HepG2 (cell line): Measurements from ENCODE around the gene RALB. TPM values are rescaled to one million over a fixed set of nuclear protein-coding genes. Genes with fewer than 3 reads are reported as not detected.

ENCODE experiments used
- ATAC-seq: fragments of 200-7000 bp; cut with Tn5 transposase; 3 replicates; pipeline ENCODE4 v1.9.1; 2020; ENCODE audit warnings: mild to moderate bottlenecking, moderate library complexity
- BruUV-seq: library from RNA; stranded (reverse); fragments of 400-500 nt; replicated peaks from 2 replicates; lab custom pipeline; 2021; lab: Mats Ljungman, UMichigan
- CTCF ChIA-PET: fragments of 300-600 bp; formaldehyde crosslinking; extraction: SDS; loops from one replicate; lab custom pipeline; 2021; ENCODE audit warnings: low total read pairs, inconsistent platforms, low intra/inter-chr PET ratio; lab: Yijun Ruan, JAX
- POLR2A ChIA-PET: fragments of 350-600 bp; sonication (Branson Sonifier 250); formaldehyde crosslinking; loops from one replicate; lab custom pipeline; 2020; ENCODE audit warnings: antibody characterized with exemption, inconsistent platforms; lab: Yijun Ruan, JAX
- DNase-seq: peaks from one replicate; pipeline ENCODE4 v3.0.0-alpha.2; 2015; ENCODE audit warnings: low spot score
- FAIRE-seq: peaks from 3 replicates; lab custom pipeline; 2011; peaks lifted over from hg19 to GRCh38; lab: Jason Lieb, UNC
- H2AFZ ChIP-seq: one replicate; pipeline ENCODE4 v1.6.1; 2011; ENCODE audit warnings: low read length, inconsistent platforms
- H3K27ac ChIP-seq: fragments of 300-600 bp; 3 replicates; pipeline ENCODE4 v1.8.0; 2011; ENCODE audit warnings: mixed run types, mild to moderate bottlenecking, mixed read lengths, low read length, inconsistent platforms; ENCODE audit not compliant: insufficient read depth; ENCODE audit errors: extremely low read length
- H3K27me3 ChIP-seq, 2 experiments: fragments of 200-600 bp in 1 of 2; 2 replicates in 1 of 2; 3 replicates in 1 of 2; pipeline versions ENCODE4 v1.6.0 to v1.8.0; 2011; ENCODE audit warnings: low read length in 2 of 2, mild to moderate bottlenecking in 2 of 2, moderate library complexity in 2 of 2, inconsistent platforms in 1 of 2; ENCODE audit not compliant: insufficient read depth in 2 of 2, control insufficient read depth in 1 of 2
- H3K36me3 ChIP-seq, 2 experiments: fragments of 200-600 bp in 1 of 2; replicated peaks in 1 of 2; 2 replicates in 1 of 2; 3 replicates in 1 of 2; pipeline versions ENCODE4 v1.5.1 to v1.8.0; 2011; ENCODE audit warnings: low read length in 2 of 2, inconsistent platforms in 1 of 2; ENCODE audit not compliant: insufficient read depth in 2 of 2, control insufficient read depth in 1 of 2
- H3K4me1 ChIP-seq: 2 replicates; pipeline ENCODE4 v1.5.1; 2012; ENCODE audit warnings: low read length, inconsistent platforms; ENCODE audit not compliant: insufficient read depth
- H3K4me2 ChIP-seq: 2 replicates; pipeline ENCODE4 v1.6.0; 2011; ENCODE audit warnings: low read depth, low read length, inconsistent platforms
- H3K4me3 ChIP-seq, 3 experiments: fragments of 200-600 bp in 1 of 3; sonication (generic), shearing (Covaris generic) in 1 of 3; replicated peaks in 1 of 3; 2 replicates each; pipeline ENCODE4 v1.5.1; 2011 to 2016; ENCODE audit warnings: low read length in 3 of 3, inconsistent platforms in 2 of 3, low read depth in 2 of 3, mild to moderate bottlenecking in 2 of 3, control low read depth in 1 of 3, mixed read lengths in 1 of 3; ENCODE audit not compliant: insufficient read depth in 1 of 3
- H3K79me2 ChIP-seq: one replicate; pipeline ENCODE4 v1.6.1; 2011; ENCODE audit warnings: low read length, inconsistent platforms; ENCODE audit not compliant: insufficient read depth
- H3K9ac ChIP-seq: 2 replicates; pipeline ENCODE4 v1.6.0; 2011; ENCODE audit warnings: mild to moderate bottlenecking, low read depth, low read length, inconsistent platforms; ENCODE audit not compliant: insufficient read depth
- H3K9me3 ChIP-seq: 2 replicates; pipeline ENCODE4 v1.5.1; 2012; ENCODE audit warnings: mild to moderate bottlenecking, low read length
- H4K20me1 ChIP-seq: 2 replicates; pipeline ENCODE4 v1.6.0; 2011; ENCODE audit warnings: inconsistent platforms, mild to moderate bottlenecking, low read length, moderate library complexity; ENCODE audit not compliant: insufficient read depth
- ATF7-NPFF ChIP-seq: sonication (generic); formaldehyde crosslinking; IDR thresholded peaks from 2 replicates; pipeline ENCODE4 v1.8.1; 2023; ENCODE audit warnings: mild to moderate bottlenecking, low read depth, missing genetic modification reagents, moderate library complexity
- GATAD2A ChIP-seq: IDR thresholded peaks from 2 replicates; pipeline ENCODE4 v1.6.1; 2016
- HNF4A ChIP-seq: sonication (generic); formaldehyde crosslinking; IDR thresholded peaks from 2 replicates; pipeline ENCODE4 v1.4.0; 2020; ENCODE audit warnings: missing genetic modification reagents
- MAFF ChIP-seq: IDR thresholded peaks from 2 replicates; pipeline ENCODE4 v1.6.1; 2011; ENCODE audit warnings: low read depth, low read length, improper control_type of control experiment
- MAFK ChIP-seq, 2 experiments: IDR thresholded peaks in 1 of 2; conservative IDR thresholded peaks in 1 of 2; 2 replicates each; pipeline ENCODE4 v1.6.1; 2011; ENCODE audit warnings: improper control_type of control experiment in 2 of 2, low read length in 2 of 2
- PHF5A ChIP-seq: IDR thresholded peaks from one replicate; pipeline ENCODE4 v1.6.1; 2018; ENCODE audit warnings: low read depth, missing genetic modification reagents; ENCODE audit not compliant: unreplicated experiment
- RNF2 ChIP-seq: fragments of 450-650 bp; conservative IDR thresholded peaks from 2 replicates; pipeline ENCODE4 v1.6.1; 2016; ENCODE audit warnings: low read depth
- ZNF281 ChIP-seq: sonication (generic); formaldehyde crosslinking; IDR thresholded peaks from 2 replicates; pipeline ENCODE4 v1.4.0; 2020; ENCODE audit warnings: missing genetic modification reagents, borderline replicate concordance
- ZNF567 ChIP-seq: sonication (generic); formaldehyde crosslinking; IDR thresholded peaks from 2 replicates; pipeline ENCODE4 v1.8.1; 2023; ENCODE audit warnings: mild to moderate bottlenecking, missing genetic modification reagents, borderline replicate concordance
- ZNF605 ChIP-seq: sonication (generic); formaldehyde crosslinking; IDR thresholded peaks from 2 replicates; pipeline ENCODE4 v1.8.0; 2022; ENCODE audit warnings: mild to moderate bottlenecking, missing genetic modification reagents
- WGBS: methylation state at CpG from one replicate; pipeline ENCODE4 v1.1.6; 2017; ENCODE audit warnings: low lambda C conversion rate; 5-methylcytosine and 5-hydroxymethylcytosine counted together
- in situ Hi-C: cut with HindIII; loops from 2 replicates; pipeline ENCODE4 v1.10.0; 2017; ENCODE audit warnings: low pct_unique_long_range_greater_than_20kb; ENCODE audit not compliant: extremely low pct_ligation_motif_present
- intact Hi-C: fragments of 100-400 bp; cut with micrococcal nuclease; formaldehyde crosslinking; loops from one replicate; pipeline ENCODE4 v1.10.0; 2022; ENCODE audit not compliant: unreplicated experiment
- polyA plus RNA-seq, 8 experiments: library from polyadenylated mRNA; depleted of rRNA in 3 of 8; stranded (reverse) in 7 of 8; unstranded in 1 of 8; fragments of >200 nt; fragmentation: Illumina TruSeq in 4 of 8; extraction: Trizol in 4 of 8; gene quantifications; 2 replicates each; pipeline versions ENCODE4 v1.2.1 to v1.2.3, GENCODE V29; 2011 to 2016; ENCODE audit warnings: low read depth in 4 of 8, missing spikeins in 1 of 8, mixed read lengths in 1 of 8; ENCODE audit not compliant: insufficient read depth in 1 of 8
- total RNA-seq, 5 experiments: library from RNA; depleted of rRNA; stranded (reverse); fragments of >200 nt; fragmentation: Illumina TruSeq; extraction: Trizol; gene quantifications; 2 replicates each; pipeline ENCODE4 v1.2.3, GENCODE V29; 2016; ENCODE audit warnings: low read depth in 1 of 5
- TF ChIP-seq, protein P1 (sequence below): sonication (generic); formaldehyde crosslinking; IDR thresholded peaks from 2 replicates; pipeline ENCODE4 v1.5.1; 2020; ENCODE audit warnings: mild to moderate bottlenecking, missing genetic modification reagents, moderate library complexity

Gene RALB
- total and polyA plus RNA-seq, 2 of the 13 experiments (the other 11 are each of a cell fraction or from before 2014, with no cell fraction given): 37.8 to 43.2 TPM

GRCh38 chr2:120257522-120257921 lies 4.9 kb downstream of the RALB start:
- Histone ChIP-seq H3K27ac (no peak overlapping the region), H3K79me2 (peaks cover 48% of the 10 kb centered on the region), H3K4me3 (no peak overlapping the region), H3K27me3 (no peaks in the 10 kb centered on the region), H3K9ac (no peak overlapping the region), H3K4me1 (peaks cover 48% of the 10 kb centered on the region), H2AFZ (no peak overlapping the region), H4K20me1 (no peaks in the 10 kb centered on the region), H3K4me2 (peak overlapping the region; percentile 0; the same call in 1 of the 2 replicates), H3K36me3 (no peaks in the 10 kb centered on the region), H3K9me3 (peaks cover 5% of the 10 kb centered on the region; the same call in 1 of the 2 replicates)
- ChIA-PET CTCF (no interaction called here), POLR2A (interaction anchor here (1.7 kb wide), 1 partner anchor 33 kb away, joined by 3 read pairs; no protein-coding TSS in a partner anchor)
- TF ChIP-seq MAFK (conservative IDR thresholded peaks at IDR 0.05 in 1 of 2, IDR thresholded peaks at IDR 0.05 in 1 of 2; ENCODE audit: low read length in 2 of 2) (peak; percentile 43 to 59), RNF2 (no peak), MAFF (peak; percentile 46; the same call in 1 of the 2 replicates)
- in situ Hi-C loops (no loop called here), intact Hi-C loops (loop anchor here (10.0 kb wide), 1 partner anchor 307 kb away; no protein-coding TSS in a partner anchor)
- FAIRE-seq (no peak), ATAC-seq (no peak), DNase-seq (no peak)
- BruUV-seq: no TSS peak
- 13% methylated on average over 1 of the region's 1 CpG for WGBS

- Histone ChIP-seq H3K27ac (no peak overlapping the region), H3K79me2 (peaks cover 48% of the 10 kb centered on the region), H3K9ac (no peak overlapping the region), H3K9me3 (peaks cover 5% of the 10 kb centered on the region; the same call in 1 of the 2 replicates), H2AFZ (no peak overlapping the region), H4K20me1 (no peaks in the 10 kb centered on the region), H3K4me1 (peaks cover 48% of the 10 kb centered on the region), H3K36me3 (no peaks in the 10 kb centered on the region), H3K4me2 (peak overlapping the region; percentile 0; the same call in 1 of the 2 replicates), H3K27me3 (no peaks in the 10 kb centered on the region), H3K4me3 (no peak overlapping the region)
- ChIA-PET CTCF (no interaction called here), POLR2A (interaction anchor here (1.7 kb wide), 1 partner anchor 33 kb away, joined by 3 read pairs; no protein-coding TSS in a partner anchor)
- ATAC-seq (no peak), FAIRE-seq (no peak), DNase-seq (no peak)
- intact Hi-C loops: loop anchor here (10.0 kb wide), 1 partner anchor 307 kb away; no protein-coding TSS in a partner anchor
- no TSS peak for BruUV-seq
- 79% methylated on average over 9 of the region's 9 CpGs for WGBS
- in situ Hi-C loops: no loop called here
- TF ChIP-seq HNF4A (peak; percentile 57), ZNF605 (CRISPR knock-in tag) (0 out of 2 replicates have a peak, but pooled peaks have one; percentile 22), GATAD2A (0 out of 2 replicates have a peak, but pooled peaks have one; percentile 18), PHF5A (no peak), ATF7-NPFF (no peak), ZNF281 (CRISPR knock-in tag) (peak; percentile 39; the same call in 1 of the 2 replicates), ZNF567 (no peak)
- TF ChIP-seq, protein P1, sequence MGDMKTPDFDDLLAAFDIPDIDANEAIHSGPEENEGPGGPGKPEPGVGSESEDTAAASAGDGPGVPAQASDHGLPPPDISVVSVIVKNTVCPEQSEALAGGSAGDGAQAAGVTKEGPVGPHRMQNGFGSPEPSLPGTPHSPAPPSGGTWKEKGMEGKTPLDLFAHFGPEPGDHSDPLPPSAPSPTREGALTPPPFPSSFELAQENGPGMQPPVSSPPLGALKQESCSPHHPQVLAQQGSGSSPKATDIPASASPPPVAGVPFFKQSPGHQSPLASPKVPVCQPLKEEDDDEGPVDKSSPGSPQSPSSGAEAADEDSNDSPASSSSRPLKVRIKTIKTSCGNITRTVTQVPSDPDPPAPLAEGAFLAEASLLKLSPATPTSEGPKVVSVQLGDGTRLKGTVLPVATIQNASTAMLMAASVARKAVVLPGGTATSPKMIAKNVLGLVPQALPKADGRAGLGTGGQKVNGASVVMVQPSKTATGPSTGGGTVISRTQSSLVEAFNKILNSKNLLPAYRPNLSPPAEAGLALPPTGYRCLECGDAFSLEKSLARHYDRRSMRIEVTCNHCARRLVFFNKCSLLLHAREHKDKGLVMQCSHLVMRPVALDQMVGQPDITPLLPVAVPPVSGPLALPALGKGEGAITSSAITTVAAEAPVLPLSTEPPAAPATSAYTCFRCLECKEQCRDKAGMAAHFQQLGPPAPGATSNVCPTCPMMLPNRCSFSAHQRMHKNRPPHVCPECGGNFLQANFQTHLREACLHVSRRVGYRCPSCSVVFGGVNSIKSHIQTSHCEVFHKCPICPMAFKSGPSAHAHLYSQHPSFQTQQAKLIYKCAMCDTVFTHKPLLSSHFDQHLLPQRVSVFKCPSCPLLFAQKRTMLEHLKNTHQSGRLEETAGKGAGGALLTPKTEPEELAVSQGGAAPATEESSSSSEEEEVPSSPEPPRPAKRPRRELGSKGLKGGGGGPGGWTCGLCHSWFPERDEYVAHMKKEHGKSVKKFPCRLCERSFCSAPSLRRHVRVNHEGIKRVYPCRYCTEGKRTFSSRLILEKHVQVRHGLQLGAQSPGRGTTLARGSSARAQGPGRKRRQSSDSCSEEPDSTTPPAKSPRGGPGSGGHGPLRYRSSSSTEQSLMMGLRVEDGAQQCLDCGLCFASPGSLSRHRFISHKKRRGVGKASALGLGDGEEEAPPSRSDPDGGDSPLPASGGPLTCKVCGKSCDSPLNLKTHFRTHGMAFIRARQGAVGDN (CRISPR knock-in tag): peak; percentile 12; the same call in 1 of the 2 replicates
Measured at GRCh38 chr2:120258196-120258595, 5.5 kb downstream of the RALB start.
